ENCODE measurements around the gene CATSPERE. TPM values are rescaled to one million over a fixed set of nuclear protein-coding genes. Genes with fewer than 3 reads are reported as not detected.

Gene CATSPERE
- total RNA-seq, 1 experiment from 2014 or later: 1.2 TPM

GRCh38 chr1:244628789-244629188 lies 167.7 kb downstream of the CATSPERE start:
- Histone ChIP-seq H3K9me2 (ENCODE audit: insufficient read depth) (no peaks in the 10 kb centered on the region), H3K4me3 (no peak overlapping the region), H3F3A (ENCODE audit: insufficient read depth, low read depth) (no peaks in the 10 kb centered on the region), H3K4me1 (replicated peaks; ENCODE audit: insufficient read depth) (no peaks in the 10 kb centered on the region), H3K9me3 (ENCODE audit: insufficient read depth, low read depth) (no peaks in the 10 kb centered on the region), H3K27me3 (ENCODE audit: insufficient read depth, low read depth) (no peaks in the 10 kb centered on the region), H3K4me2 (no peak overlapping the region), H3K36me3 (ENCODE audit: low read depth) (no peaks in the 10 kb centered on the region), H2AFZ (no peak overlapping the region), H3K79me2 (ENCODE audit: low read depth) (no peaks in the 10 kb centered on the region), H3K27ac (no peak overlapping the region), H4K20me1 (ENCODE audit: insufficient read depth) (no peaks in the 10 kb centered on the region)
- no peak for DNase-seq
- TF ChIP-seq EZH2 (IDR thresholded peaks at IDR 0.05; ENCODE audit: low read depth) (no peak), CTCF (conservative IDR thresholded peaks at IDR 0.05) (no peak)
- ChIA-PET CTCF (no interaction called here), POLR2A (ENCODE audit: unreplicated experiment) (no interaction called here)
- no TSS peak for BruUV-seq (replicated peaks)
- intact Hi-C loops (cut with micrococcal nuclease; ENCODE audit: unreplicated experiment): no loop called here

- Histone ChIP-seq H3K27ac (no peak overlapping the region), H3K36me3 (ENCODE audit: low read depth) (no peaks in the 10 kb centered on the region), H3F3A (ENCODE audit: insufficient read depth, low read depth) (no peaks in the 10 kb centered on the region), H2AFZ (no peak overlapping the region), H3K4me1 (replicated peaks; ENCODE audit: insufficient read depth) (no peaks in the 10 kb centered on the region), H3K9me2 (ENCODE audit: insufficient read depth) (no peaks in the 10 kb centered on the region), H4K20me1 (ENCODE audit: insufficient read depth) (no peaks in the 10 kb centered on the region), H3K9me3 (ENCODE audit: insufficient read depth, low read depth) (no peaks in the 10 kb centered on the region), H3K4me3 (no peak overlapping the region), H3K79me2 (ENCODE audit: low read depth) (no peaks in the 10 kb centered on the region), H3K27me3 (ENCODE audit: insufficient read depth, low read depth) (no peaks in the 10 kb centered on the region), H3K4me2 (no peak overlapping the region)
- BruUV-seq (replicated peaks): no TSS peak
- CTCF ChIA-PET: no interaction called here
- no peak for DNase-seq
- intact Hi-C loops (cut with micrococcal nuclease; ENCODE audit: unreplicated experiment): no loop called here
- TF ChIP-seq CTCF (conservative IDR thresholded peaks at IDR 0.05) (no peak), EZH2 (IDR thresholded peaks at IDR 0.05; ENCODE audit: low read depth) (no peak)
- POLR2A ChIA-PET (ENCODE audit: unreplicated experiment): no interaction called here
Observed at GRCh38 chr1:244633140-244633539, 172.1 kb downstream of the CATSPERE start.

GRCh38 chr1:244634546-244634945 lies 173.5 kb downstream of the CATSPERE start:
- Histone ChIP-seq H3K9me2 (ENCODE audit: insufficient read depth) (no peaks in the 10 kb centered on the region), H3K36me3 (ENCODE audit: low read depth) (no peaks in the 10 kb centered on the region), H3K27ac (no peak overlapping the region), H3K27me3 (ENCODE audit: insufficient read depth, low read depth) (no peaks in the 10 kb centered on the region), H3K9me3 (ENCODE audit: insufficient read depth, low read depth) (no peaks in the 10 kb centered on the region), H3K4me1 (replicated peaks; ENCODE audit: insufficient read depth) (no peaks in the 10 kb centered on the region), H3K4me3 (no peak overlapping the region), H2AFZ (no peak overlapping the region), H4K20me1 (ENCODE audit: insufficient read depth) (no peaks in the 10 kb centered on the region), H3K4me2 (no peak overlapping the region), H3K79me2 (ENCODE audit: low read depth) (no peaks in the 10 kb centered on the region), H3F3A (ENCODE audit: insufficient read depth, low read depth) (no peaks in the 10 kb centered on the region)
- no TSS peak for BruUV-seq (replicated peaks)
- no peak for TF ChIP-seq EZH2 (IDR thresholded peaks at IDR 0.05; ENCODE audit: low read depth)
- no peak for TF ChIP-seq CTCF (conservative IDR thresholded peaks at IDR 0.05)
- intact Hi-C loops (cut with micrococcal nuclease; ENCODE audit: unreplicated experiment): no loop called here
- no peak for DNase-seq
- CTCF ChIA-PET: no interaction called here
- POLR2A ChIA-PET (ENCODE audit: unreplicated experiment): interaction anchor here (0.6 kb wide), 1 partner anchor 201 kb away, joined by 31 read pairs; no protein-coding TSS in a partner anchor
